Measurements from ENCODE around the gene GPR6.

Gene GPR6

GRCh38 chr6:109998159-109998785 is 20.2 kb downstream of the GPR6 start:
- no peak for DNase-seq (ENCODE audit: low read depth in 2 of 3, low spot score in 1 of 3)

DNA sequence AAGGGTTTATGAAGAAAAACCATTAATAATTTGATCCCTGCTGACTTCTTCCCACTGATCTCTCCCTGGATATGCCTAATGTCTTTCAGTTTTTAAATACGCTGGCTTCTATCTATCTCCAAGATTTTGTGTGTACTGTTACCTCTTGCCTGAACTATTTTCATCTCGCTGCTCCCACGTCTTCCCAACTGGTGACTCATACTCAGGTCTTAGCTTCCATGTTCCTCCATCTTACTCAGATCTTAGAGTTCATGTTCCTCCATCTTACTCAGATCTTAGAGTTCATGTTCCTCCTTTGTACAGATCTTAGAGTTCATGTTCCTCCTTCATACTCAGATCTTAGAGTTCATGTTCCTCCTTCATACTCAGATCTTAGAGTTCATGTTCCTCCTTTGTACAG is 21.6 kb downstream of the GPR6 start:
- DNase-seq (ENCODE audit: low read depth in 2 of 3, low spot score in 1 of 3): no peak

DNA sequence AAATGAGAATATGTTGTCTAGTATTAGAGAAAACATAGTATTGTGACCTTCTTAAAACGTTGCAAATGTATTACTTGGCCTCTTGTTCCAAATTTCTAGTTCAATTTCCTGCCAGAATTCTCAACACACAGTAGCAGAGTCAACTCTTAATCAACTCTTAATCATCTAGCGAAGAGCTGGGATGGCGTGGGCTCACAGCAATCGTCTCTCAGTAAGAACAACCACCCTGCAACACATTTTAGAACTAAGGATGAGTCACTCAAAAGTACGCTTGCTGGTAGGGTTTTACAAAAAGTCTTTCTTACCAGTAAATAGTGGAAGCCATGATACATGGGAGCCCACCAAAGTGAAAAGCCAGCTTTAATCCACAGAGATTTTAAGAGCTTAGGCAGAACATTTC is 24.6 kb downstream of the GPR6 start:
- no peak for DNase-seq (ENCODE audit: low read depth in 2 of 3, low spot score in 1 of 3)

- no peak for DNase-seq (ENCODE audit: low read depth in 2 of 3, low spot score in 1 of 3)
Measured at GRCh38 chr6:110013386-110013785, 35.3 kb downstream of the GPR6 start.

GRCh38 chr6:110015206-110015605 is 37.1 kb downstream of the GPR6 start:
- no peak for DNase-seq (ENCODE audit: low read depth in 2 of 3, low spot score in 1 of 3)

- no peak for DNase-seq (ENCODE audit: low read depth in 2 of 3, low spot score in 1 of 3)
Measured at GRCh38 chr6:110017306-110017705, 39.2 kb downstream of the GPR6 start.

- DNase-seq (ENCODE audit: low read depth in 2 of 3, low spot score in 1 of 3): no peak
Measured at GRCh38 chr6:110017946-110018345, 39.8 kb downstream of the GPR6 start.

GRCh38 chr6:110018486-110018885 is 40.4 kb downstream of the GPR6 start:
- no peak for DNase-seq (ENCODE audit: low read depth in 2 of 3, low spot score in 1 of 3)

- DNase-seq (ENCODE audit: low read depth in 2 of 3, low spot score in 1 of 3): no peak
Measured at GRCh38 chr6:110020888-110021287, 42.8 kb downstream of the GPR6 start.

GRCh38 chr6:110029144-110029543 is 51.0 kb downstream of the GPR6 start:
- DNase-seq (ENCODE audit: low read depth in 2 of 3, low spot score in 1 of 3): no peak

Measured in stimulated activated CD4-positive, alpha-beta T cell treated with anti-CD3 and anti-CD28 coated beads, Interleukin-12 subunit alpha, Interleukin-12 subunit beta, amount 100 ng/mL, for 48 hours (primary cell).